ENCODE data around the gene EME1.
"Not testable (repeated sequence)": the region's sequence is repeated elsewhere in the genome, so short reads cannot be mapped to it uniquely, and the experiment has no call there.

EME1 gene

DNA sequence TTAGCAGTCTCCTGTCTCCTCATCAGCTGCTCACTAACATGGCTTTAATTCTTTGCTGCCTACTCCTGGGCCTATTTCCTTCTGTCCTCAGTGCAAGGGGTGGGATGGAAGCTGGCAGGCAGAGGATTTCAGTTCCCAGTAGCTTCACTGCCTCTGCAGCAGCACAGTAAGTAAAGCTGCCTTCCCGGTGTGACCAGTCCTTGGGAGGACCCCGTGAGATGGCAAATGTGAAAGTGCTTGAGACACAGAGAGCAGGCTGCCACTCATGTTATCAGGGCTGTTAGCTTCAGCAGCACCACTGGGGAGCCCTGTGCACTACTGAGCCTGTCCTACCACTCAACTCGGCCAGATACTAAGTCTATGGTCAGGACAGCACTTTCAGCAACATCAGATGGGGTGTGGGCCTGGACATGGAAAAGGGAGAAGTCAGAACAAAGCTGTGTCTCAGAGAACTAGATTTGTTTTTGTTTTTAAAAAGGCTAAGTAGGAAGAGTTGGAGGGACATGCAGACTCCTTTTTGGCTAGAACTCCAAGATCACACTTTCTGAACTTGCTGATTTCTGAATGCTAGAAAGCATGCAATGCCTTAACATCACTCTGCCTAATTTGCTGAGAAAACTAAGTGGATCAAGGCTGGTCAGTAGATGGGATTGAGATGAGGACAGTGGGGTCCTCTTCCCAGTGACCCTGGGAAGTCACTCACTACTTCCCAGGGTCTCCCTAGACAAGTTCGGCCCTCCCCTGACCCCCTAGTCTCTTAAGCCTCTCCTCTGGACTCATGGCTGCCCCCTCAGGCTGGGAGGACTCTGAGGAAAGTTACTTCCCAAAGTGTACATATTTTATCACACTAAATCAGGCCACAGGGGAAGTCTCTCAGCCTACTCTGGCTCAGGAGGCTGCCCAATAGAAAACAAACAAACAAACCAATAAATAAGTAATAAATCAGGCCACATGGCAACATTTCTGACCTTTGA, 54.1 kb downstream of the EME1 start:
- peak; percentile 62 for DNase-seq (ENCODE audit: low spot score)

DNA sequence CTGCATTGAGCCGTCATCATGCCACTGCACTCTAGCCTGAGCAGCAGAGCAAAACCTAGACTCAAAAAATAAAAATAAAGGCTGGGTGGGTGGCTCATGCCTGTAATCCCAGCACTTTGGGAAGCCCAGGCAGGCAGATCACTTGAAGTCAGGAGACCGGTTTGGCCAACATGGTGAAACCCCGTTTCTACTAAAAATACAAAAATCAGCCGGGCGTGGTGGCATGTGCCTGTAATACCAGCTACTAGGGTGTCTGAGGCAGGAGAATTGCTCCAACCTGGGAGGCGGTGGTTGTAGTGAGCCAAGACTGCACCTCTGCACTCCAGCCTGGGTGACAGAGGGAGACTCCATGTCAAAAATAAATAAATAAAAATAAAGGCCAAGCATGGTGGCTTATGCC, 55.1 kb downstream of the EME1 start:
- not testable (repeated sequence) for DNase-seq (ENCODE audit: low spot score)

DNA sequence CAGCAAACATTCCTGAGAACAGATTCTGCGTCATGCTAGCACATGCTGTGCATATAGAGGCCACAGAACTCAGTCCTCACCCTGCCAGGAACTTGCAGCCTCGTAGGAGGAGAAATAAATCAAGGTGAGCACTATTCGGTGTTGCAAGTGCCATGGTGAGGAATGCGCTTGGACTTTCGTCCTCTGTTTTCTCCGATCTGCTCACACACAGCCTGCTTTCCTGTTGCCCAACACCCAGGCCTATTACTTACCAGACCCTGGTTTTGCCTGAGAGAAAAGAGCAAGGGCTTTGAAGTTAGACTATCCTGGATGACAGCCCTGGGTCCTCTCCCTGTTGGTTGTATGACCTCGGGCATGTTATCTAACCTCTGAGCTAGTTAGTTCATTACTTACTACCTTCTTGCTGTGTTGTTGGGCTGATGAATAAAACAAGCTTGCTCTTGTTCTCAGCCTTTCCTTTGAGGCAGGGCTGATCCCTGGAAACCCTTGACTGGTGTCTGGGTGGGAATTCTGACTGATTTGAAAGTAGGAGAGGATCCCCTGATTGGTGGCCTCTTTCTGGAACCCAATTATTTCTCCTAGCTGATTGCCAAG, 55.9 kb downstream of the EME1 start:
- DNase-seq (ENCODE audit: low spot score) = no peak

DNA sequence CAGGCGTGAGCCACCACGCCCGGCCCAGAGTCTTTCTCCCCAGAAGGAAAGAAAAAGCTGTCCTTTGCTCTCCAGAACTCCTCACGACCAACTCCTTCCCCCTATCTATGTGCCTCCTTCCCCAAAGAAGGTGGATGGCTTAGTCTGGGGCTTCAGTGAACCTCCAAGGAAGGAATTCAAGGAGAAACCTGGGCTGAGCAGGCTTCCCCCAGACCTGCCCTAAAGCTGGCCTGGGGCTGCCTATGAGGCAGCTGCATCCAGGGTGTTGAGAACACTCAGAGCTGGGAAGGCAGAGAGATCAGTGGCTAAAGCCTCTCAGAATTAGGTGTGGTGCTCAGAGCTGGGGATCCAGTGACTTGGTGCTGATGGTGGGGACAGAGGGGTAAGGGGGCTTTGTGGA, 56.8 kb downstream of the EME1 start:
- DNase-seq (ENCODE audit: low spot score) = no peak
